ENCODE results near the gene SCAMP2.

DNA sequence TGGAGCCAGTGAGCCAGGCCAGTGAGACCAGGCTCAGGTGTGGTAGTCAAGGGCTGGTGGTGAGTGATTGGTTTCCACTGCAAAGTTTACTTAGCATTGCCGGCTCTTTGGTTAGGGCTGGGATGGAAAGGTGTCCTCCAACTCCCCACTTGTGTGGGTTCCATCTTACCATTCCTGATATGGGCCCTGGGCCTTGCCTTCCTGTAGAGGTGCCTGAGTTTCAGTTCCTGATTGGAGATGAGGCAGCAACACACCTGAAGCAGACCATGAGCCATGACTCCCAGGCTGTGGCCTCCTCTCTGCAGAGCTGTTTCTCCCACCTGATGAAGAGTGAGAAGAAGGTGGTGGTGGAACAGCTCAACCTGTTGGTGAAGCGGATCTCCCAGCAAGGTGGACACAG is 19.8 kb upstream of the SCAMP2 start:
- TF ChIP-seq CTCF (IDR thresholded peaks at IDR 0.05), result no peak
- no peak for TF ChIP-seq EZH2 (IDR thresholded peaks at IDR 0.05; ENCODE audit: borderline replicate concordance, insufficient read depth, low read depth, low read length, poor library complexity, severe bottlenecking)

Data from B cell (primary cell).